Peyer's patch (tissue), 4 donors: ENCODE results near the gene CDH10.

Experiments used
- POLR2A ChIP-seq, 2 donors: fragments of 450-650 bp; IDR thresholded peaks; one replicate each; pipeline ENCODE4 v1.5.1; 2017; ENCODE audit warnings: antibody characterized with exemption in 2 of 2, mild to moderate bottlenecking in 2 of 2, moderate library complexity in 2 of 2
- TF ChIP-seq, protein P1 (sequence below), 6 experiments: fragments of 450-650 bp in 4 of 6; fragments of 200-600 bp in 2 of 6; sonication (generic) in 1 of 6; IDR thresholded peaks; one replicate each; pipeline ENCODE4 v1.5.1; 2017 to 2019; ENCODE audit warnings: antibody characterized with exemption in 6 of 6, mild to moderate bottlenecking in 3 of 6, moderate library complexity in 1 of 6

DNA sequence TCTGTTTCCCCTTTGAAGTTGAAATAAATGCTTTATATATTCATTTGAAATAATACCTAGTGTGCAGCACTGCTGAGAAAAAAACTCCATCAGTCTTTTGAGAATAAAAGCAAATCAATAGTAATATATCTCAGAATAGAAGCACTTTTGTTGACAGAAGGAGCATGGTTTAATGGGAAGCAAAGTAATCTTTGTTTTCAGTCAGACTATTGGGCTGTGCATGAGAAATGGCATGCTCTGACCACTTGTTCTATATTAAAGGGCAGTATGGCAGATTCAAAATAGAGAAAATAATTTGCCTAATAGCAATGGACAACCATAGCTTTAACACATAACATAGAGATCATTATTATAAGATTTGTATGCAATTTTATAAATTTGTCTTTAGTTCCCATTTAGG is 12.4 kb downstream of the CDH10 start:
- TF ChIP-seq, protein P1, sequence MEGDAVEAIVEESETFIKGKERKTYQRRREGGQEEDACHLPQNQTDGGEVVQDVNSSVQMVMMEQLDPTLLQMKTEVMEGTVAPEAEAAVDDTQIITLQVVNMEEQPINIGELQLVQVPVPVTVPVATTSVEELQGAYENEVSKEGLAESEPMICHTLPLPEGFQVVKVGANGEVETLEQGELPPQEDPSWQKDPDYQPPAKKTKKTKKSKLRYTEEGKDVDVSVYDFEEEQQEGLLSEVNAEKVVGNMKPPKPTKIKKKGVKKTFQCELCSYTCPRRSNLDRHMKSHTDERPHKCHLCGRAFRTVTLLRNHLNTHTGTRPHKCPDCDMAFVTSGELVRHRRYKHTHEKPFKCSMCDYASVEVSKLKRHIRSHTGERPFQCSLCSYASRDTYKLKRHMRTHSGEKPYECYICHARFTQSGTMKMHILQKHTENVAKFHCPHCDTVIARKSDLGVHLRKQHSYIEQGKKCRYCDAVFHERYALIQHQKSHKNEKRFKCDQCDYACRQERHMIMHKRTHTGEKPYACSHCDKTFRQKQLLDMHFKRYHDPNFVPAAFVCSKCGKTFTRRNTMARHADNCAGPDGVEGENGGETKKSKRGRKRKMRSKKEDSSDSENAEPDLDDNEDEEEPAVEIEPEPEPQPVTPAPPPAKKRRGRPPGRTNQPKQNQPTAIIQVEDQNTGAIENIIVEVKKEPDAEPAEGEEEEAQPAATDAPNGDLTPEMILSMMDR (IDR thresholded peaks at IDR 0.05), result no peak
- no peak for TF ChIP-seq POLR2A (IDR thresholded peaks at IDR 0.05)
